GM19397 (cell line): ENCODE results near the gene WNT7B.
A peak's percentile ranks its signal among the peaks of the same experiment; 100 is the strongest.

ENCODE experiments used
- ATAC-seq: cut with Tn5 transposase; IDR thresholded peaks from one replicate; pipeline ENCODE4 v1.9.1; 2021; ENCODE audit warnings: mild to moderate bottlenecking, moderate library complexity; ENCODE audit not compliant: unreplicated experiment

The WNT7B gene

DNA sequence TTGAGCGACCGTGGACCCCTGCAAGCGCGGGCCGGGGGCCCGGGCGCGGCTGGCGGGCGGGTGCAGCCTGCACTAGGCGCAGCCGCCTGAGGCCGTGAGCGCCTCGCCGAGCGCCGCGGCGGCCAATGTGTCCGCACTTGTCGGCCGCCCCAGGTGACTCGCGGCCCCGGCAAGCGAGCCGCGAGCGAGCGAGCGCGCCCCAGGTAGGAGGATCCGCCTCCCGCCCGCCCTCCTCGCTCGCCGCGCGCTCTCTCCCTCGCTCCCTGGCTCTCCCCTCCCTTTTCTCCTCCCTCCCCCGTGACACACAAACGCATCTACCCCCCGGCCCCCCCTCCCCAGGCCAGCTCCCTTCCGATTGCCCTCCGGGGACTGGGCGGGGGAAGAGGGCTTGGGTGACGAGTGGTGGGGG is at the start of gene WNT7B:
Gene WNT7B, minus strand, starts transcription at position 160 of the 409 bp plus-strand sequence. CDS start 408 bp downstream, outside the sequence.
- ATAC-seq = no peak

DNA sequence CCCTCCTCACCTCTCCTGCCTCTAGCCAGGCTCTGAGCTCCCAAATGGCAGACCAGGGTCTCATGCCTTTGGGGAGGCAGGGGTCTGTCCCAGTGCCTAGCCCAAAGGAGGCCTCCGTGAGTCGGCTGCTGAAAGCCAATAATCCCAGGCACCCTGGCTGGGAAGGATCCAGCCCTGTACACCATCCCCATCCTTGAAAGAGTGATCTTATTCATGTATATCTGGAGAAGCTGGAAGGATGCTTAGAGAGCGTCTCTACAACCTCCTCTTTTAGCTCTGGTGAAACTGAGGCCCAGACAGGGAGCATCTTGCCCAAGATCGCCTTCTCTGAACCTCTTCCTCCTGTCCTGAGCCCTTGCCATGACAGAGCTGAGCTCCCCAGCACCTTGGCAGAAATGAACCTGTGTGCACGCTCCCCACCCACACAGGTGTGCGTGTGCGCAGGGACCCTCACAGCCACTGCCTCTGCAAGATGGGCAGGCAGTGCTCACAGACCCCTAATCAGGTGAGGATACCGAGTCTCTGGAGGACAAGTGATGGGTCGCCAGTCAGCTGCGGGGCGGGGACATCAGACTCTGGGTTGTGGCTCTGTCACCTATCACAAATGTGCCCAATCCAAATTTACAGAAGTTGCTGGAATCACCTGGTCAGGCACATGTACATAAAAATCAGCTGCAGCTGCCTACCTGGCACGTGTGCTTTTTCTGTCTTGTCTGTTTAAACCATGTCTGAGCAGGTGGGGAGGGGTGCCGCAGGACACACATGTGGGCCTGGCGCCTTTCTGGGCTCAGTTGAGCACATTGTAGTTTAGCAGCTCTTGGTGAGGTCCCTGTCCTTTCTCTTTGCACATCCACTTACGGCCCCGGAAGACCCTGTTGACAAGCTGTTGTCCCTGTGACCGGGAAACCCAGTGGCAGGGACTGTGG is 49.3 kb upstream of the WNT7B start:
- ATAC-seq = no peak

DNA sequence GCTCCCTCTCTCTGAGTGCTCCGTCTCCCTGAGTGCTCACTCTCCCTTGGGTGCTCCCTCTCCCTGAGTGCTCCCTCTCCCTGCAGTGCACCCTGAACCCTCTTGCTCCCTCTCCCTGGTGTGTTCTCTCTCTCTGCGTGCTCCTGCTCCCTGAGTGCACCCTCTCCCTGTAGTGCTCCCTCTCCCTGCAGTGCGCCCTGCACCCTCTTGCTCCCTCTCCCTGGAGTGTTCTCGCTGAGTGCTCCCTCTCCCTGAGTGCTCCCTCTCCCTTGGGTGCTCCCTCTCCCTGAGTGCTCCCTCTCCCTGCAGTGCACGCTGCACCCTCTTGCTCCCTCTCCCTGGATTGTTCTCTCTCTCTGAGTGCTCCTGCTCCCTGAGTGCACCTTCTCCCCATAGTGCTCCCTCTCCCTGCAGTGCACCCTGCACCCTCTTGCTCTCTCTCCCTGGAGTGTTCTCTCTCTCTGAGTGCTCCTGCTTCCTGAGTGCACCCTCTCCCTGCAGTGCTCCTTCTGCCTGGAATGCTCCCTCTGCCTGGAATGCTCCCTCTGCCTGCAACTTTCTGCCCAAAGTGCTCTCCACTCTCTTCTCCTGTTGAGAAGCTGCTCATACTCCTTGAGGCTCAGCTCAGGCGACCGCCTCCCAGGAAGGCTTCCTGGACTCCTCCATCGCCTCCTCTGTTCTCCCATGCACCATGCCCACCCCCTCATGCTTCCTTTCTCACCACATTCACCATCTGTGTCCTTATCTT is 48.4 kb upstream of the WNT7B start:
- ATAC-seq = no peak

DNA sequence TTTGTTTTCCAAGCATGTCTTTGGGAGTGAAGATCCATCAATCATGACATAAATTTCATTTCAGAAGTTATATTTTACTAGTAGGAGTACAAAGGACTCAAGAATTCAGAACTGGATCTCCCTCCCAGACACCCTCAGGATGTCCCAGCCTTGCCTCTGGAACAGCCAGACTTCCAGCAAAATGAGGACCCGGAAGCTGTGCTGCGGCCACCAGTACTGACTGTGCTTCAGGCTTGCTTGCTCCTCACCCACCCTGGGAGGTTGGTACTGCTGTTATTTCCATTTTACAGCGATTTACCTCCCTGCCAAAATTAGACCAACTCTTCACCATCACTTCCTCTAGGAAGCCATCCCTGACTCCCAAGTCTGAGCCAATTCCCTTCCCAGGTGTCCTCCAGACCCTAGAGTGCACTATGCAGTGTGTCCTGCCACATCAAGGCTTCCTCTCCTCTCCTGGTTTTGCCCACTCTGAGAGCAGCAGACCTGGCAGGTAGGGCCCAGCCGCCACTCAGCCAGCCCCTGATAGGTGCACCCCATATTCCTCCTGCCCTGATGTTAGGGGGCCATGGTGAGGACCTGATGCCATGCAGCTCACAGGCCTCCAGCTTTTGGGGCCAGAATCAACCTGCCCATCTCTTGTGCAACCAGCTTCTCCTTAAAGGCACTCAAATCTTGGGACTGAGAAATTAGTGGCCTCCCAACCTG is 47.3 kb upstream of the WNT7B start:
- no peak for ATAC-seq

DNA sequence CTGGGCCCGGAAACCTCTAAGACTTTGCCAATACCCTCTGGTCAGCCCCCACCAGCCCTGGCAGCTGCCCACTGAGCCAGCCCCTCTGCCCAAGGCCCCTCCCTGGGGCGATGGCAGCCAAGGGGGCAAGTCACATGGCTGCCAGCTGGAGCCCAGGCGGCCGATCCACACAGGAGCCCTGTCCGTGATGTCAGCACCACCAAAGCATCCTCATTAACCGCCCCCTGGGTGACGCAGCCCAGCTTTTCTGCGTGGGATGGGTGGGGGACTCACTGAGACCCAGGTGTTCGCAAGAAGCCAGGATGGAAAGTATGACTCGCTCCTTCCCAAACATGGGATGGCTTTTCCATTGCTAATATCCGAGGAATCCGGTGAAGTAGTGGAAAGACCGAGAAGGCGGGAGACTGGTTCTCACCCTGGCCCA is 46.6 kb upstream of the WNT7B start:
- no peak for ATAC-seq

DNA sequence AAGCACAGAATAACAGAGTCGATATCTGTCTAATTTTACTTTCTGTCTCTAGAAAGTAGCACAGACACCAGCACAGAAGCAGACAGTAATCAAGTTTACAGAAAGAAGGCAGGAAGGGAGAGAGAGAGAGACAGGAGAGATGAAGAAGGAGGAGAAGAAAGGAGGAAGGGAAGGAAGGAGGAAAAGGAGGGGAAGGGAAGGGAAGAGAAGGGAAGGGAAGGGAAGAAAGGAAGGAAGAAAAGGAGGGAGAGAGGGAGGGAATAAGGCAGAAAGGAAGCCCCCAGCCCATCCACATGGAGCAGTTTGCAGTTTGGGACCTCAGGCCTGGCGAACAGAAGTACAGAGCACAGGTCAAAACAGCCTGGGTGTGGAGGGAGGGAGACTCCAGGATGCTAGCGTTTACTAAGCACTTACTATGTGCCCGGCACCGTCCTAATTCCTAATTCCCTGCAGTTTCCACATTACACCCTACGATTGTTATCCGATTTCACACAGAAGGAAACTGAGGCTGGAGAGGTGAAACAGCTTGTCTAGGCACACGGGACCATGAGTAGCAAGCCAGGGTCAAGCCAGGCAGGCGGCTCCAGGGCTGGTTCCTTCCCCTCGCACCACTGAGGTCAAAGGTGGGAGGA is 46.0 kb upstream of the WNT7B start:
- no peak for ATAC-seq

DNA sequence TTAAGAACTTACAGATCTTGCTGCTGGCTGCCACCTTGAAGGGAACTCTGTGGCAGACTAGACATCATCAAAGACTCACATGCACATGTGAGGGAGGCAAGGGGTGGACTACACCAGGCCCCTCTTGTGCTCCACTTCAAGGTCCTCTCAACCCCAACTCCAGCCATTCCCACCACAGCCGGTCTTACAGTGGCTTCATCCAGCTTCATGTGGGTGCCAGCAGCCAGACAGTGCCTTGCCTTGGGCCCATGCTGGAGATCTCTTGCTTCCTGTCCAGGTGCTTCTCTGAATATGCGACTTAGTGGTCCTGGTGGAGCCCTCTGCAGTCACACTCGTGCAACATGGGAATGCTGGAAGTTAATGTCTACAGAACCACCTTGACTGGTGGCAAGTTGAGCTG is 44.6 kb upstream of the WNT7B start:
- ATAC-seq = no peak

DNA sequence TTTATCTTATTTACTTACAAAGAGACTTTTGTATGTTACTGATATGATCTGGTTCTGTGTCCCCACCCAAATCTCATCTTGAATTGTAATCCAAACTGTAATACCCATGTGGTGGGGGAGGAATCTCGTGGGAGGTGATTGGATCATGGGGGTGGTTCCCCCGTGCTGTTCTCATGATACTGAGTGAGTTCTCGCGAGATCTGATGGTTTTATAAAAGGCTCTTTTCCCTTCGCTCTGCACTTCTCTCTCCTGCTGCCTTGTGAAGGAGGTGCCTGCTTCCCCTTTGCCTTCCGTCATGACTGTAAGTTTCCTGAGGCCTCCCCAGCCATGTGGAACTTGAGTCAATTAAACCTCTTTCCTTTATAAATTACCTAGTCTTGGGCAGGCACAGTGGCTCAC is 42.4 kb upstream of the WNT7B start:
- ATAC-seq = no peak

DNA sequence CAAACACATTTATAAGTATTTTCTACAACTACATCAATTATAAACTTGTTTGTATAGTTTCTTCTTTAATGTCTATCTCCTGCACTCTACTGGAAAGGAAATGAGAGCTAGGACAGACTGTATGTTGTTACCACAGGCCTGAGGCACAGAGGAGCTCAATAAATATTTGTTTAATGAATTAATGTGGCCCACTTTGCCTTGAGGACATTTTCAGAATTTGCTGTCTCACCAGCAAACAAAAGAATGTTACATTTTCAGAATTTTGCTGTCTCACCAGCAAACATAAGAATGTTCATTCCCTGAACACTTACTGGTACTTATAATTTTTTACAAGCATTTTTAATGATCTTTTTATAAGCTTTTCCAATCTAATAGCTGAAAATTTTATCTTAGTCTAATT is 41.9 kb upstream of the WNT7B start:
- ATAC-seq = no peak

DNA sequence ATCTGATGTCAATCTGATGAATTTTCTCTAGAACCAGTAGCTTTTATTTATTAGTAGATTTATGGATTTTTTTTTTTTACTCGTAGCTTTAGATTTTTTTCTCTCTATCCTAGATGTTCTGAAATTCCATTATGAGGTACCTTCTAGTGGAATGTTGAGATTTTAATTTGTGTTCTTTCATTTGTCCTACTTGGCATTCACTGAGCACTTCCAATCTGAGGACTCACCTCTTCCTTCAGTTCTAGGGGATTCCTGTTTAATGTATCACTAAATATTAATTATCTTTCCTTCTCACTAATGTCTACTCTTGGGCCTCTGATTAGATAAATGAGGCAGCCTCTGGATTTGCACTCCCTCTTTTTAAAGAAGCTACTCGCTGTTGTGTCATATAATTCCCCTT is 40.2 kb upstream of the WNT7B start:
- ATAC-seq = no peak

DNA sequence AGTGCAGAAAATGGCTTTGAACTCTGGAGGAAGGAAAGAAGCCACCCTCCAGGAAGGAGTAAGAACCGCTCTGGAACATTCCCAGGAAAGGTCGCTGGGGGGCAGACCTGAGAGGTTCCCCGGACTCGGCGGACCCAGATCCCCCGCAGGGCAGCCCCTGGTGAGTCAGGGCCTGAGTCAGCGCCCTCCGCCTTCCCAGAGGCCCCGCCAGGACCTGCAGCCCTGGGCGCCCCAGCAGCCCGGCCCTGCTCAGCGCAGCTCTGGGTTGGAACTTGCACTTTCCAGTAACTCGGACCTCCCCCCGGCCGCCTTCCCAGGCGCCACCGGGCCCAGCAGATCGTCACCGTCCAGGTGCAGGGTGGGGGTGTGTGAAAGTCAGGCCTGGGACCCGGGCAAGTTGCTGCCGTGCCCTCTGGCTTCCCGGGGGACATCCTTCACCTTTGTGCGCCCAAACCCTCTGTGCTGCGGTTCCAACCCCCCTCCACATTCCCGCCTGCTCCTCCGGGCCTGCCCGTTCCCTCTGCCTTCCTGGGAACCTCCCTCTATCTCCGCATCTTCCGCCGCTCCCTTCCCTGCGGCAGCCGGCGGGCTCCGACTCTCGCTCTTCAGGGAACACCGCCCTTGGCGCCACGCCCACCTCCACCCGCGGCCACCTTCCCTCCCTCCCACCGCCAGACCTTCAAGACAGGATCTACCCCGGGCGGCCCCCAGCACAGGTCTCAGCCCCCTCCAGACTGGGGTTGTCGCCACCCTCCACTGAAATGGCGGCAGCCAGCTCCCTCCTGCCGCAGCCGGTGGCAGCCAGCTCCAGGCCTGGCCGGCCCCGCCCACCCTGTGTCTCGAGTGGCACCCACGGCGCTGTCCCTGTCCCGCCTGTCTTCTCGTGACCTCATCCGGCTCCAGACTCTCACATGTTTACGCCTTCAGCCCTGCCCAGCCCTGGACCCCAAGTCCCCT is 36.8 kb upstream of the WNT7B start:
- ATAC-seq = peak; percentile 61

DNA sequence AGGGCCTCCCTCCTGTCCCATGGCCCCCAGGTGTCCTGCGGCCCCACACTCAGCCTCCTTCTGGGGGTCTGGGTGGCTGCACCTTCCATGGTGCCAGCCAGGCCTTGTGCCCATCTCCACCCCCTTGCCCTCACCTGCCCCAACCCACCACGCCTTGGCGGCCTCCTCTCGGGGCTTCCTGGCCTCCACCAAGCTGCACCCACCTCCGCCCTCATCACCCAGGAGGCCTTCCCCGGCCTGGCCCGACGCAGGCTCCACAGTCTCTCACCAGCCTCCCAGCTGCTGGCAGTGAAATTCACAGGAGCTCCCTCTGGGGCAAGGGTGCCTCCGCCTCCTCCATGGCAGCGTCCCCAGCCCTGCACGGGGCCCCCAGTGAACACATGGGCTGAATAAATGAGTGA is 35.9 kb upstream of the WNT7B start:
- ATAC-seq = no peak

DNA sequence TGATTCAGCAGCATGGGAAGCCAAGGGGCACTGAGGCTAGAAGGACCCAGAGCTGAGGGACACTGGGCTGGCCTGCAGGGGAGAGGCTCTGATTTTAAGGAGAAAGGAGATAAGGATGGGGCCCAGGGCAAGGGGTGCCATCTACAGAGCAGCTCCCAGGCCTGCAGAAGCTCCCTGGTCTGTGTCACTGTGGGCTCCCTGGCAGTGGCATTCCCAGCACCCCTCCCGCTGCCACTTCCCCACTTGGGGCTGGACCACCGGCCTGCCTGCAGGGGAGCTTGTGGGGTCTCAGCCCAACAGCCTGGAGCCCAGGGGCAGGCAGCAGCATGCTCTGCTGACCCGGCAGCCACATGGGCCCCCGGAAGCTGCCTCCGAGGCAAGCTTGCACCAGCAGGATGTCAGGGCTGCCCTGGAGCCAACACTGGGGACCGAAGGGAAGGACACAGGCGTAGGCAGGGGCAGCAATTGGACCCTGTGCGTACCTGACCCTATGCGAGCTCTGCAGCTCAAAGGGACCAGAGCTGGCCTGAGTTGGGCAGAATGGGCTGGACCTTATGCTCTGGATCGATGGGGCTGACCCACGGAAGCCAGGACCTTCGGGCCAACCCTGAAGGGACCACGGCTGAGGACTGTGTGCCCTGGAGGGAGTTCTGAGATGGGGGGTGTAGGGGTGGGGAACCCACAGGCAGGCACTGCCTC is 35.4 kb upstream of the WNT7B start:
- ATAC-seq = no peak

DNA sequence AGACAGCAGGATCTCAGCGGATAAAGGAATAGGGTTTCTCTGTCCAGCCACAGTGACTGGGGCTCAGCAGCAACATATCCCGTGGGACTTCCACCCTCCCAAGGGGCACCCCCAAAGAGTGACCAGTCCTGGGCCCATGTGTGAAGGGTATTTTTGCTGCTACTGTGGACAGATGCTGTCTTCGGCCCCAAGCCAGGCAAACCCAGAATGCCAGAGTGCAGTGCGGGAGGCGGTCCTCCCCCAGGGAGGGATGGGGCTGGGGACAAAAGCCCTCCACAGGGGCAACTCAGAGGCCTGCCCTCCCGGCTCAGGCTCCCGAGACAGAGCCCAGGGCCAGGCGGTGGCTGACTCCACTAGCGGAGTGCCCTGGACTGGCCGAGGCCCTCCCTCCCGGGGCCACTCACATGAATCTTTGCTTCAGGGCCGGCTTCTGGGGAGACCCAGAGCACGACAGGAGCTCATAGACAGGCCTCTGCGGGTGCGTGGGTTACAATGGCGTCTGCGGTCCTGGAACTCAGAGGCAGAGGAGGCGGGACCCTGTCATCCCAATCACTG is 34.7 kb upstream of the WNT7B start:
- no peak for ATAC-seq

DNA sequence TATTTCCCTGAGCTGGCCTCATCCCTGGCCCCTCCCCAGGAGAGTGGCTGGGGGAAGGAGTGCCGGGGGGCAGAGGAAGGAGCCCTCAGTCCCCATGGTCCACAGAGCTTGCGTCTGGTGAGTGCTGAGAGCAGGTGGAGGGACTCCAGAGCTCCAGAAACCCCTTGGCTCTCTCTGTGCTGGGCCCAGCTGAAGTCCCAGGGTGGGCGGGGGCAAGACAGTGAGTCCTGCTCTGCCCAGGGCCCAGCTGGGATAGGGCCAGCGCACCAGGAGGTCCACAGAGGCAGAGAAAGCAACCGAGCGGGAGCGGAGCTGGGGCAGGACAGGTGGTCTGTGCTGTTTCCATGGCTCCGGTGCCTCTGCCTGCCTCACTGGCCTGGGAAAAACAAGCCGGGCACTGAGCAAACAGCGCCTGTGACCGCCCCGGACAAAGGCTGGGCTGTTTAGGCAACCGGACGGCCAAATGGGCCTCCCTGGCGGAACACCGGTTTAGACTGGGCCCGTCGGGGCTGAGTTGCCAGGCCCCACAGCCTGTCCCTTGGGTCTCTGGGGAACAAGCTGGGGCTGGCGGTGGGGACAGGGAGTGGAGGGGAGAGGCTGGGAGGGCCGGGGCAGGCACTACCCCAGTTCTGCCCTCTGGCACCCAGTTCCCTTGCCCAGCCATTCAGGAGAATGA is 34.1 kb upstream of the WNT7B start:
- no peak for ATAC-seq

DNA sequence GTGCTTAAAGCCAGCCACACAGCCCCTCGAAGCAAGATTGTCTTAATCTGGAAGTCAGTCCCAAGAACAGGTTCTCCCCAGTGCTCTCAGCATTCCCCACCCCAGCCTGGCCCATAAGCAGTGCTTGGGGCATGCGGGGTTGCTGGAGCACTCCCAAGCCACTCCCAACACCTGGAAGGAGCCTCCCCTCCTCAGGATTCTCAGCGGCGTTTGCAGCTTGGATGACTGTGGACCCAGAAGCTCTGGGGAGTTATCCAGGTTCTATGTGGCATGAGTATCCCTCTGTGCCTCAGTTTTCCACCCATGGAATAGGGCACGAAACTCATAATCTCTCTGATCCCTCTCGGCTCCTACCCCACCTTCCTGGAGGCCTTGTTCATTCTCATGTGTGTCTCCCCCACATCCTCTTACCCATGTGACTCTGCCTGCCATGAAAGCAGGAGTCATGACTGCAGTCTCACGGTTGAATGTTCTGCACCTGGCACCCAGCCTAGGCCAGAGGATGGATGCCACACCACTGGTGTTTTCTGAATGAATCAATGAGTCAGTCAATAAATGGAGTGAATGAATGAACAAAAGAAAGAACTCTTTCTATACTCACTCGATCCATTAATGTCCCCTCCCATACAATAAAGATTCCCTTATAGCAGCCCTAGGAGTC is 33.4 kb upstream of the WNT7B start:
- ATAC-seq = no peak

DNA sequence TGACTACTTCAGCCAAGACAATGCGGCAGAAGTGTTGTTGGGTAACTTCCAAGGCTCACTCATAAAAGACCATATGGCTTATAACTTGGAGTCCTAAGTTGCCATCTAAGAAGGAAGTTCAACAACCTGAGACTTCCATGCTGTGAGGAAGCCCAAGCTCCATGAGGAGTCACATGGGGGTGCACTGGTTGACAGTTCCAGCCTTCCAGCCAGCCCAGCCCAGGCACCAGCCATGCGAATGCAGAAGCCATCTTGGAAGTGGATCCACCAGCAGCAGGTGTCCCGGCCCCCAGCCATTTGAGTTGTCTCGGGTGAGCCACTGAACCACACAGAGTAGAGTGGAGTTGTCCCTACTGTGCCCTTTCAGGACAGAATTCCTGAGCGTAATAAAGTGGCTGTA is 32.8 kb upstream of the WNT7B start:
- no peak for ATAC-seq
